Esophagus muscularis mucosa (tissue), 4 donors: ENCODE results near the gene COG4. TPM values are rescaled to one million over a fixed set of nuclear protein-coding genes. Genes with fewer than 3 reads are reported as not detected.
"Not testable (repeated sequence)": the region's sequence is repeated elsewhere in the genome, so short reads cannot be mapped to it uniquely, and the experiment has no call there.

ENCODE experiments used
- DNase-seq: peaks from one replicate; pipeline ENCODE4 v3.0.0-alpha.2; 2017; ENCODE audit errors: extremely low spot score
- H3K27ac ChIP-seq, 4 donors: fragments of 200-600 bp; sonication (generic); replicated peaks in 1 of 4; 1 replicate in 3 of 4; 2 replicates in 1 of 4; pipeline ENCODE4 v1.5.1; 2016 to 2019; ENCODE audit warnings: mild to moderate bottlenecking in 1 of 4
- H3K27me3 ChIP-seq, 4 donors: fragments of 200-600 bp; sonication (generic); one replicate each; pipeline versions ENCODE4 v1.5.1 to v1.6.0; 2016 to 2019
- H3K36me3 ChIP-seq, 4 donors: fragments of 200-600 bp; sonication (generic); one replicate each; pipeline ENCODE4 v1.5.1; 2016 to 2019
- H3K4me1 ChIP-seq, 4 donors: fragments of 200-600 bp; sonication (generic); one replicate each; pipeline ENCODE4 v1.5.1; 2016 to 2019
- H3K4me3 ChIP-seq, 4 donors: fragments of 200-600 bp; sonication (generic); 1 replicate in 2 of 4; 2 replicates in 2 of 4; pipeline ENCODE4 v1.5.1; 2016 to 2019; ENCODE audit warnings: mild to moderate bottlenecking in 4 of 4, moderate library complexity in 1 of 4
- H3K9me3 ChIP-seq, 4 donors: fragments of 200-600 bp; sonication (generic); 1 replicate in 3 of 4; 2 replicates in 1 of 4; pipeline ENCODE4 v1.5.1; 2016 to 2019
- EP300 ChIP-seq: sonication (generic); formaldehyde crosslinking; IDR thresholded peaks from one replicate; pipeline ENCODE4 v1.6.1; 2017; ENCODE audit warnings: antibody characterized with exemption
- POLR2A ChIP-seq: fragments of 450-650 bp; IDR thresholded peaks from one replicate; pipeline ENCODE4 v1.6.1; 2017; ENCODE audit warnings: antibody characterized with exemption, moderate library complexity, mild to moderate bottlenecking, low read depth
- POLR2AphosphoS5 ChIP-seq, 2 donors: sonication (generic); formaldehyde crosslinking; IDR thresholded peaks; one replicate each; pipeline ENCODE4 v1.6.1; 2017; ENCODE audit warnings: antibody characterized with exemption in 2 of 2
- WGBS: methylation state at CpG from one replicate; pipeline ENCODE4 v1.1.5; 2018; 5-methylcytosine and 5-hydroxymethylcytosine counted together
- intact Hi-C: fragments of 100-400 bp; cut with DNase I; formaldehyde crosslinking; loops from one replicate; pipeline ENCODE4 v1.15.1; 2023
- total RNA-seq, 4 donors: library from RNA; depleted of rRNA; stranded (reverse); fragments of >200 nt; gene quantifications; one replicate each; pipeline versions ENCODE4 v1.1.0 to v1.2.1, GENCODE V29; 2016
- TF ChIP-seq, protein P1 (sequence below), 3 experiments: fragments of 200-600 bp in 2 of 3; fragments of 450-650 bp in 1 of 3; sonication (generic) in 2 of 3; IDR thresholded peaks; one replicate each; pipeline ENCODE4 v1.5.1; 2017 to 2019; ENCODE audit warnings: antibody characterized with exemption in 3 of 3, mild to moderate bottlenecking in 2 of 3, moderate library complexity in 1 of 3

The COG4 gene
- total RNA-seq, 4 donors from 2014 or later: 30.6 to 40.0 (median 35.8) TPM

DNA sequence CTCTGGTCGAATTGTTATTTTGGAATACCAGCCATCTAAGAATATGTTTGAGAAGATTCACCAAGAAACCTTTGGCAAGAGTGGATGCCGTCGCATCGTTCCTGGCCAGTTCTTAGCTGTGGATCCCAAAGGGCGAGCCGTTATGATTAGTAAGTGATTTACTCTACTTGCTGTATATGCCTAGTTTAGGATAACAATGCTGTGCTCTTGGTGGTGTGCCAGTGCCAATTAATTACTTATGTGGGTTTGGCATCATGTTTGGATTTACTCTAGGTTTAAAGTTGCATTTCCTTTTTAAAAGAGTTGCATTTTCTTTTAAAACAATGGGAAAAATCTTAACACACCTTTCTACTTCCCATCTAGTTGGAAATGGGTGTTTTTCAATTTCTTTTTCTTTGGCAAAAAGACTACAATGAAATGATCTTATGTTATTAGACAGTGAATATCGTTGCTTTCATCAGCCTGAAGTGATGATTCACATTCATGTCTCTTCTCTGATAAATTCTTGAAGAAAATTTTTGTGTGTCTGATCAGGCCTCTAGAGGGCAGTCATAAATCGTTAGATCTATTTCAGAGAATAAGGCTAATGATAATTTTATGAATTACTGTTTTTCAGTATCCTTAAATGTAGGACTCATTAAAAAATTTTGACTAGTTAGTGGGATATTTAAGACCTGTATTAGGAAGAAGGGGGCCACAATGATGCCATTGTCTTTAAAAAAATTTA, 5.9 kb upstream of the COG4 start:
- peaks cover 34 to 60% (median 54%) of the 10 kb centered on the region in 4 donors for H3K4me1 ChIP-seq
- H3K36me3 ChIP-seq: peaks cover 58 to 81% (median 72%) of the 10 kb centered on the region in 4 donors
- no peak overlapping the region for H3K4me3 ChIP-seq
- H3K27me3 ChIP-seq: no peaks in the 10 kb centered on the region
- intact Hi-C loops: loop anchor here (5.0 kb wide), 1 partner anchor 123 kb away; no protein-coding TSS in a partner anchor
- H3K27ac ChIP-seq: peak overlapping the region in 1 of 4 donors; percentile 15
- H3K9me3 ChIP-seq: no peaks in the 10 kb centered on the region
- DNase-seq: no peak
- WGBS: 55% methylated on average over 8 of the region's 8 CpGs
- TF ChIP-seq, protein P1, sequence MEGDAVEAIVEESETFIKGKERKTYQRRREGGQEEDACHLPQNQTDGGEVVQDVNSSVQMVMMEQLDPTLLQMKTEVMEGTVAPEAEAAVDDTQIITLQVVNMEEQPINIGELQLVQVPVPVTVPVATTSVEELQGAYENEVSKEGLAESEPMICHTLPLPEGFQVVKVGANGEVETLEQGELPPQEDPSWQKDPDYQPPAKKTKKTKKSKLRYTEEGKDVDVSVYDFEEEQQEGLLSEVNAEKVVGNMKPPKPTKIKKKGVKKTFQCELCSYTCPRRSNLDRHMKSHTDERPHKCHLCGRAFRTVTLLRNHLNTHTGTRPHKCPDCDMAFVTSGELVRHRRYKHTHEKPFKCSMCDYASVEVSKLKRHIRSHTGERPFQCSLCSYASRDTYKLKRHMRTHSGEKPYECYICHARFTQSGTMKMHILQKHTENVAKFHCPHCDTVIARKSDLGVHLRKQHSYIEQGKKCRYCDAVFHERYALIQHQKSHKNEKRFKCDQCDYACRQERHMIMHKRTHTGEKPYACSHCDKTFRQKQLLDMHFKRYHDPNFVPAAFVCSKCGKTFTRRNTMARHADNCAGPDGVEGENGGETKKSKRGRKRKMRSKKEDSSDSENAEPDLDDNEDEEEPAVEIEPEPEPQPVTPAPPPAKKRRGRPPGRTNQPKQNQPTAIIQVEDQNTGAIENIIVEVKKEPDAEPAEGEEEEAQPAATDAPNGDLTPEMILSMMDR (IDR thresholded peaks at IDR 0.05): peak; percentile 45 to 58 (median 50)
- no peak for TF ChIP-seq EP300

DNA sequence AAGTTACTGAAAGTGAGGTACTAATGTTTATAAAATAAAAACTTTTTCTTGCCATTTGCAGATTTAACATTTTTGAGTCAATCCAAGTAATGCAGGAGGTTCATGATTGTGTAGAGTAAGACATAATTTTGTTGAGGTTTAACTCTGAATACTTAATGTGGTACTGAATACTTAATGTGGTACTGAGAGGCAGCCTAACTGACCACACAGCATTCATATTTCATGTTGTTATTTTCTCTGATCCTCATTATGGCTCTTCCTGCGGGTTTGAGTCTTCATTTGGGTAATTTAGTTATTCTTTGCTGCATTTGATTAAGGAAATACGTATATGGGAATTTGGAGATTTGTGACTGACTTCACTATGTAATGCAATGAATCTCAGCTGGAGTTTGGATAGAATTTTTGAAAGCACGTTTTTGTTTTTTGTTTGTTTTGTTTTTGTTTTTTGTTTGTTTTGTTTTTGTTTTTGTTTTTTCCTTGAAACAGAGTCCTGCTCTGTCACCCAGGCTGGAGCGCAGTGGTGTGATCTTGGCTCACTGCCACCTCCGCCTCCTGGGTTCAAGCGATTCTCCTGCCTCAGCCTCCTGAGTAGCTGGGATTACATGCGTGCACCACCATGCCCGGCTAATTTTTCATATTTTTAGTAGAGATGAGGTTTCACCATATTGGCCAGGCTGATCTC, 4.1 kb upstream of the COG4 start:
- H3K9me3 ChIP-seq: no peaks in the 10 kb centered on the region
- H3K27me3 ChIP-seq: no peaks in the 10 kb centered on the region
- TF ChIP-seq POLR2AphosphoS5 (IDR thresholded peaks at IDR 0.05): no peak
- no peak for TF ChIP-seq EP300
- TF ChIP-seq POLR2A: no peak
- TF ChIP-seq, protein P1 (IDR thresholded peaks at IDR 0.05): no peak
- H3K36me3 ChIP-seq: peaks cover 42 to 63% (median 55%) of the 10 kb centered on the region in 4 donors
- no peak for DNase-seq
- intact Hi-C loops: loop anchor here (5.0 kb wide), 1 partner anchor 125 kb away; no protein-coding TSS in a partner anchor
- no peak overlapping the region for H3K27ac ChIP-seq
- H3K4me3 ChIP-seq: no peak overlapping the region
- WGBS: 73% methylated on average over 8 of the region's 8 CpGs
- H3K4me1 ChIP-seq: peaks cover 39 to 66% (median 59%) of the 10 kb centered on the region in 4 donors

DNA sequence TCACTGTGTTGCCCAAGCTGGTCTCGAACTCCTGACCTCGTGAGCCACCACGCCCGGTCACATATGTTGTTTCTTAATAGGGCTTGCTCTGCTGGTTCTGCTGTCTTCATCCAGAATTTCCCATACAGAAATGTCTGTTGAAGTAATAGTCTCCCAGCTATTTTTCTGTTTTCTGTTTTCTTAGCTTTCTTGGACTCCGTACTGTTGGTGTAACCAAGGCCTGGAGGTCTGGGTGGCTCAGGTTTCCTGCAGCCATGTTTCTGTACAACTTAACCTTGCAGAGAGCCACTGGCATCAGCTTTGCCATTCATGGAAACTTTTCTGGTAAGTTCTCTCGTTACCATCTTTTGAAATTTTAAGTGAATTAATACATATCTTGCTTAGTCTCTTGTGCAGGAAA, 3.0 kb upstream of the COG4 start:
- no peak overlapping the region for H3K4me3 ChIP-seq
- no peaks in the 10 kb centered on the region for H3K9me3 ChIP-seq
- no peak for DNase-seq
- no peaks in the 10 kb centered on the region for H3K27me3 ChIP-seq
- H3K27ac ChIP-seq: no peak overlapping the region
- TF ChIP-seq POLR2A: no peak
- no peak for TF ChIP-seq EP300
- no peak for TF ChIP-seq POLR2AphosphoS5 (IDR thresholded peaks at IDR 0.05)
- TF ChIP-seq, protein P1 (IDR thresholded peaks at IDR 0.05): no peak
- intact Hi-C loops: loop anchor here (5.0 kb wide), 1 partner anchor 126 kb away; no protein-coding TSS in a partner anchor
- H3K36me3 ChIP-seq: peaks cover 32 to 53% (median 44%) of the 10 kb centered on the region in 4 donors
- H3K4me1 ChIP-seq: peaks cover 42 to 77% (median 67%) of the 10 kb centered on the region in 4 donors
- WGBS: 85% methylated on average over 6 of the region's 6 CpGs

DNA sequence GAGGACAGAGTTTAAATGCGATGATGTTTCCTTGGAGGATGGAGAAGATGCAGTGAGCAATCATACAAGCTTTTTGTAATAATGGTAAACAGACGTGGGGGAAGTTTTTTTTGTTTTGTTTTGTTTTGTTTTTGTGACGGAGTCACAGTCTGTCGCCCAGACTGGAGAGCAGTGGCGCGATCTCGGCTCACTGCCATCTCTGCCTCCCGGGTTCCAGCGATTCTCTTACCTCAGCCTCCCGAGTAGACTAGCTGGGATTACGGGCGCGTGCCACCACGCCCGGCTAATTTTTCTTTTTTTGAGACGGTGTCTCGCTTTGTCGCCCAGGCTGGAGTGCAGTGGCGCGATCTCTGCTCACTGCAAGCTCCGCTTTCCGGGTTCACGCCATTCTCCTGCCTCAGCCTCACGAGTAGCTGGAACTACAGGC, 1.1 kb upstream of the COG4 start:
- Histone ChIP-seq H3K36me3 (peaks cover 18 to 35% (median 28%) of the 10 kb centered on the region in 4 donors), H3K4me1 (peaks cover 42 to 71% (median 62%) of the 10 kb centered on the region in 4 donors), H3K27ac (peak overlapping the region; percentile 83 to 89 (median 87)), H3K4me3 (peak overlapping the region; percentile 76 to 89 (median 86))
- H3K9me3 ChIP-seq, DNase-seq, intact Hi-C loops, H3K27me3 ChIP-seq: not testable (repeated sequence)
- WGBS: under 1% methylated on average over 21 of the region's 24 CpGs

DNA sequence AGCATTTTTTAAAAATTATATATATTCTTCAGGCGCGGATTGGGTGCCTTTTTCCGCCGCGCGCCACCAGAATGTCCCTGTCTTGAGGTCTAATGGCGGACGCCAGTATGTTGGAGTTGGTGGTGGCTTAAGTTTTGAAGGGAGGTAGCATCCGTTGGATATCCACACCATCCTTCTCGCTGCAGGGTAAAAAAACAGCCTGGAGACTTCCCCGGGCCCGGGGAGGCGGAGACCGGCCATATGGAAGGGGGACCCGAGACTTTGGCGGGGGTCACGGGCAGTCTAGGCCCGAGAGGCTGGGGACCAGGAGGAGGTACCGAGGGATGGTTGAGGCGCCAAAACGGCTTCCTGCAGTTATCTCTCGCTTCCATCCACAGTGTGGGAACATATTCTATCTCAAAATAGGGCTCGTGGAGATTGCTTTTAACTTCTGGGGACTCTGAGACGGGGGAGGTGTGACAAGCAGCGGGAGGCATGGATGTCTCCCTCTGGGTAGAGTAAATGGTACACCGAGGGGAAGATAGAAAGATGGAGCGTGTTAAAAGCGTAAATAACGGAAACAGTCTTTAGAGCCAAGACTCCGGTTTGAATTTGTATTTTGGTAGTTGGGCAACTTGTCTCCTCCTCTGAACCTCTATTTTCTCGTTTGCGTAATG, 517 bp upstream of the COG4 start, which contains the start of gene SF3B3:
TSS of gene SF3B3 (plus strand) at position 74 of the 656 bp plus-strand sequence. CDS start 2,841 bp downstream, outside the sequence.
- TF ChIP-seq POLR2AphosphoS5 (IDR thresholded peaks at IDR 0.05) (peak; percentile 62 to 70), EP300 (no peak), POLR2A (peak; percentile 18)
- TF ChIP-seq, protein P1 (IDR thresholded peaks at IDR 0.05): no peak
- peak; percentile 94 for DNase-seq
- intact Hi-C loops: no loop called here
- Histone ChIP-seq H3K36me3 (peaks cover 15 to 32% (median 25%) of the 10 kb centered on the region in 4 donors), H3K27me3 (no peaks in the 10 kb centered on the region), H3K27ac (peak within 1 kb of the TSS; percentile 83 to 89 (median 87)), H3K4me3 (peak within 1 kb of the TSS; percentile 76 to 89 (median 86)), H3K9me3 (no peaks in the 10 kb centered on the region), H3K4me1 (peaks cover 37 to 66% (median 56%) of the 10 kb centered on the region in 4 donors)
- under 1% methylated on average over 30 of the region's 32 CpGs for WGBS
